Measurements from ENCODE around the gene PKIB. TPM values are rescaled to one million over a fixed set of nuclear protein-coding genes. Genes with fewer than 3 reads are reported as not detected.

The PKIB gene
- total and polyA plus RNA-seq, 2 donors from 2014 or later = 5.1 to 5.3 TPM

GRCh38 chr6:122755901-122756300 lies 145.7 kb downstream of the PKIB start:
- H3K27me3 ChIP-seq (ENCODE audit: control insufficient read depth, insufficient read depth, low read length) = no peaks in the 10 kb centered on the region
- intact Hi-C loops (cut with DNase I) = no loop called here
- no peak overlapping the region for H3K27ac ChIP-seq (ENCODE audit: low read depth in 2 of 2, low read length in 2 of 2)
- H3K9ac ChIP-seq (ENCODE audit: low read length in 3 of 3) = no peak overlapping the region
- FAIRE-seq (no peak), DNase-seq (no peak)
- H3K4me1 ChIP-seq (ENCODE audit: control insufficient read depth in 2 of 3, insufficient read depth in 2 of 3, low read depth in 1 of 3, low read length in 3 of 3) = no peaks in the 10 kb centered on the region
- no peak for TF ChIP-seq CTCF (IDR thresholded peaks at IDR 0.05; ENCODE audit: borderline replicate concordance, extremely low read depth, insufficient read depth)
- no peaks in the 10 kb centered on the region for H3K9me3 ChIP-seq (ENCODE audit: control insufficient read depth in 2 of 3, insufficient read depth in 1 of 3, low read length in 3 of 3)
- H3K36me3 ChIP-seq (ENCODE audit: control insufficient read depth in 2 of 3, insufficient read depth in 3 of 3, low read length in 3 of 3) = no peaks in the 10 kb centered on the region
- no peak overlapping the region for H3K4me3 ChIP-seq (ENCODE audit: low read length in 3 of 3)

- H3K27ac ChIP-seq (ENCODE audit: low read depth in 2 of 2, low read length in 2 of 2) = no peak overlapping the region
- H3K4me3 ChIP-seq (ENCODE audit: low read length in 3 of 3) = no peak overlapping the region
- no peaks in the 10 kb centered on the region for H3K27me3 ChIP-seq (ENCODE audit: control insufficient read depth, insufficient read depth, low read length)
- no peaks in the 10 kb centered on the region for H3K9me3 ChIP-seq (ENCODE audit: control insufficient read depth in 2 of 3, insufficient read depth in 1 of 3, low read length in 3 of 3)
- DNase-seq (no peak), FAIRE-seq (no peak)
- TF ChIP-seq CTCF (IDR thresholded peaks at IDR 0.05; ENCODE audit: borderline replicate concordance, extremely low read depth, insufficient read depth) = no peak
- H3K4me1 ChIP-seq (ENCODE audit: control insufficient read depth in 2 of 3, insufficient read depth in 2 of 3, low read depth in 1 of 3, low read length in 3 of 3) = no peaks in the 10 kb centered on the region
- H3K9ac ChIP-seq (ENCODE audit: low read length in 3 of 3) = no peak overlapping the region
- no peaks in the 10 kb centered on the region for H3K36me3 ChIP-seq (ENCODE audit: control insufficient read depth in 2 of 3, insufficient read depth in 3 of 3, low read length in 3 of 3)
- intact Hi-C loops (cut with DNase I) = no loop called here
These were observed 148.7 kb downstream of the PKIB start for GRCh38 chr6:122758927-122759334.

DNA sequence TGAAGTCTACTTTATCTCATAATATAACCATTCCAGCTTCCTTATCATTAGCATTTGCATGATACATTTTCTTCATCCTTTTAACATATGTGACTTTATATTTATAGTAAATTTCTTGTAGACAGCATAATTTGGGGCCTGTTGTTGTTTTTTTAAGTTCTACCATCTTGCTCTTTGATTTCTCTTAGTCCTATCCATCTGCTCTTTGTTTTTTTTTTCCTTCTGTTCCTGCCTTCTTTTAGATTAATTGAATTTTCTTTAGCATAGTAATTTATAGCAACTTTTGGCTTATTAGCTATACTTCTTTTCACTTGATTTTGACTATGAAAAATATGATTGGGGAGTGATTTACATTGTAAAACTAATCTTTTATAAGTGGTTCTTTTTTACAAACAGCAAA lies 150.1 kb downstream of the PKIB start:
- Histone ChIP-seq H3K4me3 (ENCODE audit: low read length in 3 of 3) (no peak overlapping the region), H3K9ac (ENCODE audit: low read length in 3 of 3) (no peak overlapping the region), H3K4me1 (ENCODE audit: control insufficient read depth in 2 of 3, insufficient read depth in 2 of 3, low read depth in 1 of 3, low read length in 3 of 3) (no peaks in the 10 kb centered on the region), H3K36me3 (ENCODE audit: control insufficient read depth in 2 of 3, insufficient read depth in 3 of 3, low read length in 3 of 3) (no peaks in the 10 kb centered on the region), H3K27me3 (ENCODE audit: control insufficient read depth, insufficient read depth, low read length) (no peaks in the 10 kb centered on the region), H3K9me3 (ENCODE audit: control insufficient read depth in 2 of 3, insufficient read depth in 1 of 3, low read length in 3 of 3) (no peaks in the 10 kb centered on the region), H3K27ac (ENCODE audit: low read depth in 2 of 2, low read length in 2 of 2) (no peak overlapping the region)
- FAIRE-seq (peak; percentile 3), DNase-seq (no peak)
- TF ChIP-seq CTCF (IDR thresholded peaks at IDR 0.05; ENCODE audit: borderline replicate concordance, extremely low read depth, insufficient read depth) = no peak
- intact Hi-C loops (cut with DNase I) = no loop called here

DNA sequence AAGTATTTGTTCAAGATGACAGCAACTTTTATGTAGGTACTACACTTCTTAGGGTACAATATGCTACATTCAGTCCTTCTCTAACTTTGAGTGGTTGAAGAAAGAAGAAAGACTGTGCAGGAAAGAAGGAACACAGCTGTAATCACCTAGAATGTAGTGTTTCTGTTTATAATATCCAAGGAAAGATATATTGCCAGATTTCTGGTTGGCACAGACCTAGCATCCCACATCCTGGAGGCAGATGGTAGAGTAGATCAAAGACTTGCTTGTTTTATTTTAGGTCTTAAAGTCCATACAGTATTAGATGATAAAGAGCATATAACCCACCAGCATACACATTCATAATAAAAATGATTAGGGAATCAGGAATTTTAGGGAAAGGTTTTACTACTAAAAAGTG lies 156.1 kb downstream of the PKIB start:
- H3K27ac ChIP-seq (ENCODE audit: low read depth in 2 of 2, low read length in 2 of 2) = no peak overlapping the region
- H3K4me1 ChIP-seq (ENCODE audit: control insufficient read depth in 2 of 3, insufficient read depth in 2 of 3, low read depth in 1 of 3, low read length in 3 of 3) = peaks cover 0 to 6% (median 0%) of the 10 kb centered on the region in 3 donors
- no peak overlapping the region for H3K4me3 ChIP-seq (ENCODE audit: low read length in 3 of 3)
- no peaks in the 10 kb centered on the region for H3K36me3 ChIP-seq (ENCODE audit: control insufficient read depth in 2 of 3, insufficient read depth in 3 of 3, low read length in 3 of 3)
- intact Hi-C loops (cut with DNase I) = no loop called here
- no peaks in the 10 kb centered on the region for H3K27me3 ChIP-seq (ENCODE audit: control insufficient read depth, insufficient read depth, low read length)
- no peak for TF ChIP-seq CTCF (IDR thresholded peaks at IDR 0.05; ENCODE audit: borderline replicate concordance, extremely low read depth, insufficient read depth)
- no peak for DNase-seq
- H3K9ac ChIP-seq (ENCODE audit: low read length in 3 of 3) = no peak overlapping the region
- FAIRE-seq = no peak
- no peaks in the 10 kb centered on the region for H3K9me3 ChIP-seq (ENCODE audit: control insufficient read depth in 2 of 3, insufficient read depth in 1 of 3, low read length in 3 of 3)
